H9 (cell line): ENCODE results near the gene GALNT2. TPM values are rescaled to one million over a fixed set of nuclear protein-coding genes. Genes with fewer than 3 reads are reported as not detected.

ENCODE experiments used
- DNase-seq: peaks from one replicate; pipeline ENCODE4 v3.0.0-alpha.2; 2017
- H2AFZ ChIP-seq: one replicate; pipeline ENCODE4 v1.6.1; 2013; ENCODE audit warnings: mild to moderate bottlenecking, low read length, control low read depth, moderate library complexity
- H2AK5ac ChIP-seq: 2 replicates; pipeline ENCODE4 v1.6.1; 2013; ENCODE audit warnings: low read length, control low read depth, mixed read lengths; ENCODE audit not compliant: insufficient read length
- H2BK120ac ChIP-seq: one replicate; pipeline ENCODE4 v1.6.1; 2013; ENCODE audit warnings: low read depth, mild to moderate bottlenecking, low read length, control low read depth, inconsistent platforms; ENCODE audit not compliant: poor library complexity, severe bottlenecking
- H2BK12ac ChIP-seq: 2 replicates; pipeline ENCODE4 v1.6.1; 2013; ENCODE audit warnings: low read length, control low read depth, mixed read lengths, low read depth; ENCODE audit not compliant: insufficient read length
- H2BK15ac ChIP-seq: 2 replicates; pipeline ENCODE4 v1.6.1; 2013; ENCODE audit warnings: low read depth, low read length, control low read depth
- H2BK20ac ChIP-seq: one replicate; pipeline ENCODE4 v1.6.1; 2013; ENCODE audit warnings: low read depth, mild to moderate bottlenecking, low read length, control low read depth, inconsistent platforms; ENCODE audit not compliant: poor library complexity, severe bottlenecking
- H2BK5ac ChIP-seq: 2 replicates; pipeline ENCODE4 v1.6.1; 2013; ENCODE audit warnings: low read length, control low read depth, mixed read lengths; ENCODE audit not compliant: insufficient read length
- H3K14ac ChIP-seq: 2 replicates; pipeline ENCODE4 v1.6.1; 2013; ENCODE audit warnings: low read length, control low read depth; ENCODE audit not compliant: insufficient read depth
- H3K18ac ChIP-seq: 2 replicates; pipeline ENCODE4 v1.6.1; 2013; ENCODE audit warnings: low read depth, mild to moderate bottlenecking, mixed read lengths, low read length, control low read depth; ENCODE audit not compliant: insufficient read length
- H3K23ac ChIP-seq: 2 replicates; pipeline ENCODE4 v1.6.1; 2013; ENCODE audit warnings: low read length, control low read depth, mixed read lengths, low read depth; ENCODE audit not compliant: insufficient read length
- H3K23me2 ChIP-seq: 2 replicates; pipeline ENCODE4 v1.6.1; 2013; ENCODE audit warnings: low read depth, mild to moderate bottlenecking, mixed read lengths, low read length, control low read depth; ENCODE audit not compliant: insufficient read length, poor library complexity, severe bottlenecking
- H3K27ac ChIP-seq: 2 replicates; pipeline ENCODE4 v1.5.1; 2013; ENCODE audit warnings: low read length, control low read depth, mixed read lengths, low read depth; ENCODE audit not compliant: insufficient read length
- H3K27me3 ChIP-seq: 2 replicates; pipeline ENCODE4 v1.6.1; 2013; ENCODE audit warnings: low read length, control low read depth, inconsistent platforms; ENCODE audit not compliant: insufficient read depth
- H3K4ac ChIP-seq: 2 replicates; pipeline ENCODE4 v1.6.1; 2013; ENCODE audit warnings: low read depth, mild to moderate bottlenecking, control low read depth, inconsistent platforms, low read length, moderate library complexity
- H3K4me1 ChIP-seq: 2 replicates; pipeline ENCODE4 v1.6.1; 2013; ENCODE audit warnings: low read length, control low read depth, inconsistent platforms; ENCODE audit not compliant: insufficient read depth
- H3K4me2 ChIP-seq: 2 replicates; pipeline ENCODE4 v1.6.1; 2013; ENCODE audit warnings: low read length, control low read depth, mixed read lengths; ENCODE audit not compliant: insufficient read length, insufficient read depth
- H3K56ac ChIP-seq: 2 replicates; pipeline ENCODE4 v1.6.1; 2013; ENCODE audit warnings: low read depth, mild to moderate bottlenecking, mixed read lengths, low read length, control low read depth; ENCODE audit not compliant: insufficient read length
- H3K79me1 ChIP-seq: 2 replicates; pipeline ENCODE4 v1.6.1; 2013; ENCODE audit warnings: low read depth, mild to moderate bottlenecking, moderate library complexity, low read length, control low read depth, inconsistent platforms; ENCODE audit not compliant: insufficient read depth, poor library complexity, severe bottlenecking
- H3K79me2 ChIP-seq: 2 replicates; pipeline ENCODE4 v1.6.1; 2013; ENCODE audit warnings: low read length, control low read depth, inconsistent platforms; ENCODE audit not compliant: insufficient read depth
- H3K9ac ChIP-seq: 2 replicates; pipeline ENCODE4 v1.6.1; 2013; ENCODE audit warnings: low read length, control low read depth, mixed read lengths; ENCODE audit not compliant: insufficient read length; ENCODE audit errors: extremely low read depth
- H3K9me3 ChIP-seq: one replicate; pipeline ENCODE4 v1.6.1; 2013; ENCODE audit warnings: low read depth, low read length, inconsistent platforms; ENCODE audit not compliant: control insufficient read depth
- H3T11ph ChIP-seq: one replicate; pipeline ENCODE4 v1.6.1; 2013; ENCODE audit warnings: mild to moderate bottlenecking, low read length, control low read depth, inconsistent platforms
- H4K20me1 ChIP-seq: one replicate; pipeline ENCODE4 v1.6.1; 2013; ENCODE audit not compliant: control insufficient read depth, insufficient read length, insufficient read depth
- H4K5ac ChIP-seq: 2 replicates; pipeline ENCODE4 v1.6.1; 2013; ENCODE audit warnings: low read depth, mild to moderate bottlenecking, mixed read lengths, low read length, control low read depth; ENCODE audit not compliant: insufficient read length
- H4K8ac ChIP-seq: replicated peaks from 2 replicates; pipeline ENCODE4 v1.6.1; 2013; ENCODE audit warnings: low read length, control low read depth, mixed read lengths, low read depth; ENCODE audit not compliant: insufficient read length
- H4K91ac ChIP-seq: 2 replicates; pipeline ENCODE4 v1.6.1; 2013; ENCODE audit warnings: low read depth, mild to moderate bottlenecking, moderate library complexity, mixed read lengths, low read length, control low read depth; ENCODE audit not compliant: insufficient read length
- H3K27ac Mint-ChIP-seq, 3 experiments: 2 replicates in 2 of 3; 3 replicates in 1 of 3; pipeline ENCODE4 v1.8.0; 2020 to 2021; ENCODE audit warnings: mixed read lengths in 3 of 3, mild to moderate bottlenecking in 1 of 3, moderate library complexity in 1 of 3
- H3K27me3 Mint-ChIP-seq: 2 replicates; pipeline ENCODE4 v1.8.0; 2021; ENCODE audit warnings: low read depth, mild to moderate bottlenecking, moderate library complexity, mixed read lengths
- H3K36me3 Mint-ChIP-seq, 3 experiments: 2 replicates in 2 of 3; 3 replicates in 1 of 3; pipeline ENCODE4 v1.8.0; 2020 to 2021; ENCODE audit warnings: low read depth in 3 of 3, mixed read lengths in 3 of 3; ENCODE audit not compliant: insufficient read depth in 1 of 3
- H3K4me1 Mint-ChIP-seq, 2 experiments: 2 replicates each; pipeline ENCODE4 v1.8.0; 2020; ENCODE audit warnings: mixed read lengths in 2 of 2
- H3K4me3 Mint-ChIP-seq, 2 experiments: 2 replicates in 1 of 2; 3 replicates in 1 of 2; pipeline ENCODE4 v1.8.0; 2020 to 2021; ENCODE audit warnings: mild to moderate bottlenecking in 2 of 2, mixed read lengths in 2 of 2, moderate library complexity in 1 of 2
- H3K9me3 Mint-ChIP-seq, 2 experiments: 2 replicates in 1 of 2; 3 replicates in 1 of 2; pipeline ENCODE4 v1.8.0; 2020; ENCODE audit warnings: mild to moderate bottlenecking in 2 of 2, mixed read lengths in 2 of 2, moderate library complexity in 1 of 2
- WGBS: extraction: QIAGEN DNeasy Blood & Tissue Kit; methylation state at CpG from one replicate; pipeline ENCODE4 v1.1.7; 2013; ENCODE audit warnings: missing lambda C conversion rate, low lambda C conversion rate, mixed read lengths; ENCODE audit not compliant: insufficient read length; ENCODE audit errors: extremely low coverage; 5-methylcytosine and 5-hydroxymethylcytosine counted together
- total RNA-seq: library from RNA; stranded (reverse); gene quantifications from 2 replicates; pipeline ENCODE4 v1.2.1, GENCODE V29; 2021
- TF ChIP-seq, protein P1 (sequence below): fragments of 200-600 bp; sonication (generic); conservative IDR thresholded peaks from 3 replicates; pipeline ENCODE4 v1.8.0; 2021; ENCODE audit warnings: antibody characterized with exemption, mild to moderate bottlenecking

GALNT2 gene
- total RNA-seq, 1 experiment from 2014 or later: 57.6 TPM

DNA sequence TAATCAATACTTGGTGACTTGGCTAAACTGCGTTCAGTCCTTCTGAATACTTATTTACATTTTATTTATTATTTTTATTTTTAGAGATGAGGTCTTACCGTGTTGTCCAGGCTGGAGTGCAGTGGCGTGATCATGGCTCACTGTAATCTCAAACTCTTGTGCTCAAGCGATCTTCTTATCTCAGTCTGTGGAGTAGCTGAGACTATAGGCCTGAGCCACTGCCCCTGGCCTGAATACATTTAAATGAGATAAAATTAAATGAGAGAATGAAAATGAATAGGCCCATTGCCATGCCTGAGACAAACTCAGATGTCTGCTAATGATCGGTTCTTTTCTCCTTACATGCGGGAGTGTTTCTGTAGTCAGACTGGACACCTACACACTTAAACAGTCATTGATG, 86.0 kb downstream of the GALNT2 start:
- no peak overlapping the region for H2BK15ac ChIP-seq
- H3K9me3 ChIP-seq: no peaks in the 10 kb centered on the region
- H3K56ac ChIP-seq: no peak overlapping the region
- H3K4me1 ChIP-seq: no peaks in the 10 kb centered on the region
- TF ChIP-seq, protein P1, sequence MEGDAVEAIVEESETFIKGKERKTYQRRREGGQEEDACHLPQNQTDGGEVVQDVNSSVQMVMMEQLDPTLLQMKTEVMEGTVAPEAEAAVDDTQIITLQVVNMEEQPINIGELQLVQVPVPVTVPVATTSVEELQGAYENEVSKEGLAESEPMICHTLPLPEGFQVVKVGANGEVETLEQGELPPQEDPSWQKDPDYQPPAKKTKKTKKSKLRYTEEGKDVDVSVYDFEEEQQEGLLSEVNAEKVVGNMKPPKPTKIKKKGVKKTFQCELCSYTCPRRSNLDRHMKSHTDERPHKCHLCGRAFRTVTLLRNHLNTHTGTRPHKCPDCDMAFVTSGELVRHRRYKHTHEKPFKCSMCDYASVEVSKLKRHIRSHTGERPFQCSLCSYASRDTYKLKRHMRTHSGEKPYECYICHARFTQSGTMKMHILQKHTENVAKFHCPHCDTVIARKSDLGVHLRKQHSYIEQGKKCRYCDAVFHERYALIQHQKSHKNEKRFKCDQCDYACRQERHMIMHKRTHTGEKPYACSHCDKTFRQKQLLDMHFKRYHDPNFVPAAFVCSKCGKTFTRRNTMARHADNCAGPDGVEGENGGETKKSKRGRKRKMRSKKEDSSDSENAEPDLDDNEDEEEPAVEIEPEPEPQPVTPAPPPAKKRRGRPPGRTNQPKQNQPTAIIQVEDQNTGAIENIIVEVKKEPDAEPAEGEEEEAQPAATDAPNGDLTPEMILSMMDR: no peak
- no peaks in the 10 kb centered on the region for H4K20me1 ChIP-seq
- H3K4ac ChIP-seq: no peak overlapping the region
- H2AFZ ChIP-seq: no peak overlapping the region
- Mint-ChIP-seq H3K36me3 (peaks cover 0 to 8% (median 6%) of the 10 kb centered on the region in 3 experiments; a peak in 4 of 7 replicates), H3K27me3 (no peaks in the 10 kb centered on the region), H3K4me3 (no peak overlapping the region), H3K9me3 (no peaks in the 10 kb centered on the region), H3K27ac (no peak overlapping the region), H3K4me1 (peaks cover 42 to 50% of the 10 kb centered on the region in 2 experiments)
- no peak overlapping the region for H3K23ac ChIP-seq
- no peaks in the 10 kb centered on the region for H3K27me3 ChIP-seq
- no peaks in the 10 kb centered on the region for H3K23me2 ChIP-seq
- no peaks in the 10 kb centered on the region for H3K79me1 ChIP-seq
- H3K14ac ChIP-seq: no peak overlapping the region
- no peak overlapping the region for H2BK12ac ChIP-seq
- H4K8ac ChIP-seq: no peak overlapping the region
- DNase-seq: no peak
- H2BK120ac ChIP-seq: no peak overlapping the region
- no peak overlapping the region for H4K5ac ChIP-seq
- no peak overlapping the region for H3K9ac ChIP-seq
- H3K79me2 ChIP-seq: no peaks in the 10 kb centered on the region; the same call in 1 of the 2 replicates
- WGBS: no CpG with 5 or more reads among the region's 6 CpGs
- no peak overlapping the region for H3K18ac ChIP-seq
- H2BK20ac ChIP-seq: no peak overlapping the region
- no peak overlapping the region for H3T11ph ChIP-seq
- no peak overlapping the region for H2BK5ac ChIP-seq
- no peak overlapping the region for H3K27ac ChIP-seq
- no peak overlapping the region for H3K4me2 ChIP-seq
- H2AK5ac ChIP-seq: no peak overlapping the region
- H4K91ac ChIP-seq: no peak overlapping the region
